Body of pancreas (tissue), 4 donors: ENCODE measurements around the gene CRYGN.

Source experiments
- POLR2A ChIP-seq, 3 donors: fragments of 450-650 bp; IDR thresholded peaks; one replicate each; pipeline ENCODE4 v1.6.1; 2016; ENCODE audit warnings: antibody characterized with exemption in 3 of 3, mild to moderate bottlenecking in 2 of 3
- TF ChIP-seq, protein P1 (sequence below), 7 experiments: fragments of 450-650 bp in 4 of 7; fragments of 200-600 bp in 3 of 7; sonication (generic) in 3 of 7; IDR thresholded peaks; one replicate each; pipeline ENCODE4 v1.5.1; 2016 to 2019; ENCODE audit warnings: antibody characterized with exemption in 7 of 7

DNA sequence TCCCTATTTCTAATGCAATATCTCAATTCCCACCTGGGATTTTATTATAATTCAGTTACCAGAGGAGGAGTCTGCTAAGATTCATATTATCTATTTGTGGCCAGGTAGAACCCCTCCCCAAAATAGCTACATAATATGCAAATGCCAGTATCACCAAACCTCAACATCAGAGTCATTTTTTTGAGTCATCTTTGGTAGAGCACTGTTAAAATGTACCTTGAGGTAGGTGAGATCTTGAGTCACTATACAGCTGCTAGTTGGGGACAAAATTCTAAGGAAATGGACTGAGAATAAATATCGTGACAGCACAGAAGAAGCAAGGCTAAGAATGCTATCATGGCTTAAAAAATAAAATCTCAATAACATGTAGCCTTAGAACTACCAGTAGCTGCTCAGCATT, 4.7 kb upstream of the CRYGN start:
- TF ChIP-seq POLR2A (IDR thresholded peaks at IDR 0.05): no peak
- TF ChIP-seq, protein P1, sequence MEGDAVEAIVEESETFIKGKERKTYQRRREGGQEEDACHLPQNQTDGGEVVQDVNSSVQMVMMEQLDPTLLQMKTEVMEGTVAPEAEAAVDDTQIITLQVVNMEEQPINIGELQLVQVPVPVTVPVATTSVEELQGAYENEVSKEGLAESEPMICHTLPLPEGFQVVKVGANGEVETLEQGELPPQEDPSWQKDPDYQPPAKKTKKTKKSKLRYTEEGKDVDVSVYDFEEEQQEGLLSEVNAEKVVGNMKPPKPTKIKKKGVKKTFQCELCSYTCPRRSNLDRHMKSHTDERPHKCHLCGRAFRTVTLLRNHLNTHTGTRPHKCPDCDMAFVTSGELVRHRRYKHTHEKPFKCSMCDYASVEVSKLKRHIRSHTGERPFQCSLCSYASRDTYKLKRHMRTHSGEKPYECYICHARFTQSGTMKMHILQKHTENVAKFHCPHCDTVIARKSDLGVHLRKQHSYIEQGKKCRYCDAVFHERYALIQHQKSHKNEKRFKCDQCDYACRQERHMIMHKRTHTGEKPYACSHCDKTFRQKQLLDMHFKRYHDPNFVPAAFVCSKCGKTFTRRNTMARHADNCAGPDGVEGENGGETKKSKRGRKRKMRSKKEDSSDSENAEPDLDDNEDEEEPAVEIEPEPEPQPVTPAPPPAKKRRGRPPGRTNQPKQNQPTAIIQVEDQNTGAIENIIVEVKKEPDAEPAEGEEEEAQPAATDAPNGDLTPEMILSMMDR (IDR thresholded peaks at IDR 0.05): no peak
